NOMO-1 treated with dmso at 0.1 percent for 144 hours (cell line): ENCODE results near the gene CRY2.

Experiments used
- DNase-seq: peaks from one replicate; lab custom pipeline; 2025; ENCODE audit not compliant: unreplicated experiment; lab: John Stamatoyannopoulos, UW

CRY2 gene

GRCh38 chr11:45917286-45917622, 70.0 kb downstream of the CRY2 start:
- DNase-seq: no peak

DNA sequence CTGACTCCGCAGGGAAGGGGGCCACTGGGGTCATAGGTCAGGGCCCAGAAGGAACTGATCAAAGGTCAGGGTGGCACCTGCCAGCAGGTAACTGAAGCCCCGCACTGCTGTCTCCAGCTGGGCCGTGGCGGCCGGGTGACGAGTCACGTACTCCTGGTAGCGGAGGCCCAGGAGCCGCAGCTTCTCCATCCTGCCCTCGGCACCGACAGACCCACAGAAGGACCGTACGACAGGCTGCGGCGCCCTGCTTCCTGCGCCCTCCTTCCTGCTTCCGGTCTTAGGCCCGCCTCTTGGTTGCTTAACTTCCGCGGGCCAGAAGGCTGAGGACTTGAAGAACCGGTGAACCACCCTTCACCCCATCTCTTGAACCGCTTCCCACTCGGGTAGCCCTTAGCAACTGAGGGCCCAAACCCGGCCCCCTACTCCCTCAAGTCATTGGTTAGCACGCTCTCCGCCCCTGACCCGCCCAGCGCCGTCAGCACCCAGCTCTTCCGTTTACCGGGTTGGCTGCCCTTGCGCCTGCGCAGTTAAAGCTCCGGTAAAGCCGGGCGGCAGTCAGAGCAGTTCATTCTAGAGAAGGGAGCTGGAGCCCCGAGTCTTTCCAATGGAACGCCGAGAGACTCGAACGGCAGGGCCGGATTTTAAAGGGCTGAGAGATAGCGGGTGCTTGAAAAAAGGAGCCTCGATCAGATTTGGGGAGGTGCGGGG, 70.5 kb downstream of the CRY2 start, which contains the start of gene PEX16:
Gene PEX16 (minus strand): TSS at position 255 of the 708 bp plus-strand sequence. CDS start 66 bp downstream, at position 189.
- DNase-seq: peak; percentile 99

DNA sequence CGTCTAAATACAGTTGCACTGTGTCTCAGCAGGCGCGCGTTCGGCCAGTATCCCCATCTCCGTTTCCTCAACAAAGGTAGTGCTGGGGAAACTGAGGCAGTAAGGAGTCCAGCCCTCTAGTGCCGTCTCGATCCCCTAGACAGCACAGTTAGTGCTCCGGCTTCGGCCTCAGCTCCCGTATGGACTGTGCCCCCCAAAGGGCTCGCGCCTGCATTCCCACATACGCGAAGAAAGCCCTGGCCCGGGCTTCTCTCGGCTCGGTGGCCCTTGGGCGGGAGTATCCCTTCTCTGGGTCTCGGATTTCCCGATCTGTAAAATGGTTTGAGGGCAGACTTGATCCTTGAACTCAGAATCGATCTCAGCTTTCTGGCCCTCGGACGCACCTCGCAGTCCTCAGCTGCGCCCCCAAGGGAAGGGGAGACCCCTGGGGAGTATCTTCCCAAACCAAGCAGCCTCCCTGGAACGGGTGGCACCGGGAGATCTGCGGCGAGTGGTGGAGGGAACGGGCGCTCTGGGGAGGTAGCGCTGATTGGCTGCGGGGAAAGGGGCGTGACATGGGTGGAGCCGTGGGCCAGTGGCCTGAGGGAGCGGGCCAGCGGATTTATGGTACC, 71.2 kb downstream of the CRY2 start:
- peak; percentile 72 for DNase-seq

DNA sequence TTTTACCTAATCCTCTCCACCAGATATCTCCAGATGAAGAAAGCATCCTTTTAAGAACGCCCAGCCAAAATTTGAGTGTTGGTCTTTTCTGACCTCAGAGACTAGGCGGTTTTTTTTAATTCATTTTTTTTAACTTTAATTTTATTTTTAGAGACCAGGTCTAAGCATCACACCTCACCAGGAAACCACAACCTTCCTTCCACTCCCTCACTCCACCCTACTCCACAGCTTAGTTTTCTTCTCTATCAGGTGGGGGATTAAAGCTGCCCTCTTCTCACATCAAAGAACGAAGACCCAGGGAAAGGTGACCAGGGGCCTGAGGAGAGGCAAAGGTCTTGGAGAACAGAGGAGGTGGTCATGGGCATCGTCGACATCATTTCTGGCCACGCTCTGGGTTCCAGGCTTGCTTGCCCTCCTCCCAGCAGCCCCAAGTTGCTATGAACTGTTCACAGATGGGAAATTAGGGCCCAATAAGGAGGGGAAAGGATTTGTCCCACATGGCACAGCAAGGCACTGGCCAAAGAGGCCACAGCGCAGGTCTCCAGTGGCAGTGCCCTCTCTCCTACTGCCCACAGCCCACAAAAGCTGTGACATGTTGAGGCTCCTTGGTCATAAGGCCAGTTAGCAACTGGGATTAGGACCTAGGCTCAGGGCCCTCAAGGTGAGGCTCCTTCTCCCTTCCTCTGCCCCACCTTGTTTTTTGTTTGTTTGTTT, 71.8 kb downstream of the CRY2 start:
- no peak for DNase-seq

DNA sequence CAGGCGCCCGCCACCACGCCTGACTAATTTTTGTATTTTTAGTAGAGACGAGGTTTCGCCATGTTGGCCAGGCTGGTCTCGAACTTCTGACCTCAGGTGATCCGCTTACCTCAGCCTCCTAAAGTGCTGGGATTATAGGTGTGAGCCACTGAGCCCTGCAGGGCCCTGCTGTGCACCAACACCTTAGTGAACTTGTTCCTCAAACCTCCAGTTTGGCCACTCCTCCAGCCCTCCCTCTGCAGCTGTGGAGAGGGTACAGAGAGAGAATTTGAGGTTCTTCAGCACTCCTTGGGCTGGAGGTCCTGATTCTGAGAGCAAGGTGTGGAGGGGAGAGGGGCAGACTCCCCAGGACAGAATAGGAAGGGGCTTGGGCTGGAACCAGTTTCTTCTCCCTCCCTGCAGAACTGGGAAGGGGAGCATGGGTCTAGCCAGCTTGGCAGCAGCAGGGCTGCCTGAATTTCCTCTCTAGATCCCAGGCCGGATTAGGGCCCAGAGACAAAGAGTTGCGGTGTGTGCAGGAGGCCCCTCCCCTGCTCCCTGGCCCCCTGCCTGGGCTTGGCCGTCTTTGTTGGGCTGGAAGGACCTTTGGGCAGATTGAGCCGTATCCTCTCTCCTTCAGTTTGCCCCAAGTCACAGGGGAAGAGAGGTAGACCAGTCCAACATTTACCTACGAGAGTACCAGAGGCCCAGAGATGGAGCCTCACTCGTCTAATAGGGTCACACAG, 72.7 kb downstream of the CRY2 start:
- no peak for DNase-seq

- DNase-seq: no peak
Measured at GRCh38 chr11:45920531-45921477, 73.5 kb downstream of the CRY2 start.

DNA sequence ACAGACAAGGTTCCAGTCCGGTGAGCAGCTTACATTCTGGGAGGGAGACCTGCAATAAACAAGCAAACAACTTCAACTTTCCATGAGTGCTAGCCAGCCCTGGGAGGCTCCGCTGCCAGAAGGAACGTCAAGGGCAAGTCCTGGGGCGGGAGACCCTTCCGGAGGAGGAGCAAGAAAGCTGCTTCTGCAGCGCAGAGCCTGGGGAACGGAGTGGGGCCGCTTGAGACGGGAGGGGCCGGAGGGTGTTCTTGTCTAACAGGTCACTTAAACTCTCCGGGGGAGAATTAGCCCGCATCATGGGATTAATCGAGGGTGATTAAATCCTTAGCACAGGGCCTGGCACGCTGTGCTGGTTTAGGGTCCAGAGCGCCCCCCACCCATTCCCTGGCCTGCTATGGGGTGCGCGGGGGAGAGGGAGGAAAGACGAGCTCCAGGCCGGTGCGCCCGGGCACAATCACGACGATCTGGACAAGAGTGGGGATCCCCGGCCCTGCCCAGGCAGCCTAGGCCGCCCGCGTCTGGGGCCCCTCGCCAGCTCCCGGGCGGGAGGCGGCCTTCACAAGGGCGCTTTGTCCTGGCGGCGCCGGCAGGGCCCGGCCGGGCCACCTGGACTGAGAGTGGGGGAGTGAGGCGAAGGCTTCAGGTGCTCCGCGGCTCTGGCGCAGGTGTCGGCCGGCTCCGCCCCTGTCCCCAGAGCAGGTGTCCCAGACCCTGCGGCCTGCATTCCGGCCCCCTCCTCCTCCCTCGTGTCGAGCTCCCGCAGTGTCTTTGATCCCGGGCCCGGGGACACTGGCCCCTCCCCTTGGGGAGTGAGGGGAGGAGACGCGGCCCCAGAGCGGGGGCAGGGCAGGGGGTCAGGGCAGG, 74.5 kb downstream of the CRY2 start:
- DNase-seq: no peak

GRCh38 chr11:45922425-45923082, 75.3 kb downstream of the CRY2 start, which contains the start of gene LARGE2:
LARGE2 (plus strand) TSS chr11:45922656; CDS start chr11:45922883, 227 bp downstream.
- DNase-seq: no peak

DNA sequence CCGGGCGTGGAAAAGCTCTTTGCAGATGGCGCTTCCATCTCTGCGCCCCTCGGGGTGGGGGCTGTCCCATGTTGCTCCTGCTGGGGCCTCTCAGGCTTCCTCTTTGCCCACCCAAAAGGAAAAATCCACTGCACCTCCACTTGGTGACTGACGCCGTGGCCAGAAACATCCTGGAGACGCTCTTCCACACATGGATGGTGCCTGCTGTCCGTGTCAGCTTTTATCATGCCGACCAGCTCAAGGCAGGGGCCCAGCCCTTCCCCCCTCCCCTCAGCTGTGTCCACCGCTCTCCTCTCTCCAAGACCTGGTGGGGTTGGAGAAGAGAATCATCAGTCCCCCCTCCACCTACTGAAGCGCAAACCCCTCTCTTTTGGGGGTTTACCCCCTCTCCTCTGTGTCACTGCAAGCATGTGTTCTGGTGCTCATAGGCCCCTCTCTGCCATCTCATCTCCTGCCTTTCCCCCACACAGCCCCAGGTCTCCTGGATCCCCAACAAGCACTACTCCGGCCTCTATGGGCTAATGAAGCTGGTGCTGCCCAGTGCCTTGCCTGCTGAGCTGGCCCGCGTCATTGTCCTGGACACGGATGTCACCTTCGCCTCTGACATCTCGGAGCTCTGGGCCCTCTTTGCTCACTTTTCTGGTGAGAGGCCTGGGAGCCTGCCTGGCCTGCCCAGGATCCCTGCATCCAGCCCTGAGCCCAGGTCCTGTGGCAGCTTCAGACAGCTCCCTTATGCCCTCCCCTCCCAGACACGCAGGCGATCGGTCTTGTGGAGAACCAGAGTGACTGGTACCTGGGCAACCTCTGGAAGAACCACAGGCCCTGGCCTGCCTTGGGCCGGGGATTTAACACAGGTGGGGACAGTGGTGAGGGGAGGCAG, 77.0 kb downstream of the CRY2 start:
- no peak for DNase-seq

GRCh38 chr11:45924927-45925326, 77.7 kb downstream of the CRY2 start:
- DNase-seq: no peak

DNA sequence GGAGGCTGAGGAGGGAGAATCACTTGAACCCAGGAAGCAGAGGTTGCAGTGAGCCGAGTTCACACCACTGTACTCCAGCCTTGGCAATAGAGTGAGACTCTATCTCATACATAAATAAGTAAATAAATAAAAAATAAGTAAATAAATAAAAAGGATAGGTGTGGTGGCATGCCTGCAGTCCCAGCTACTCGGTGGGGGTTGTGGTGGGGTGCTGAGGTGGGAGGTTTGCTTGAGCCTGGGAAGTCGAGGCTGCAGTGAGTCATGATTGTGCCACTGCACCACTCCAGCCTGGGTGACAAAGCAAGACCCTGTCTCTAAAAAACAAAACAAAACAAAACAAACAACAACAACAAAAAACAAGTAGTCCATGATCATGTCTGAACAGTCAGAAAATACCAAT, 78.3 kb downstream of the CRY2 start:
- no peak for DNase-seq

DNA sequence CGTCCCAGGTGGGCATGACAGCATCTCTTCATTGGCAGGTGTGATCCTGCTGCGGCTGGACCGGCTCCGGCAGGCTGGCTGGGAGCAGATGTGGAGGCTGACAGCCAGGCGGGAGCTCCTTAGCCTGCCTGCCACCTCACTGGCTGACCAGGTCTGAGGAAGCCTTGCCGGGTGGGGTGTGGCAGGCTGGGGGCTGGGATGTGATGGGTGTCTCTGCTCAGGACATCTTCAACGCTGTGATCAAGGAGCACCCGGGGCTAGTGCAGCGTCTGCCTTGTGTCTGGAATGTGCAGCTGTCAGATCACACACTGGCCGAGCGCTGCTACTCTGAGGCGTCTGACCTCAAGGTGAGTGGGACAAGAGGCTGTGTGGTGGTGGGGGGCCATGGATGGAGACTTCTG, 78.7 kb downstream of the CRY2 start:
- DNase-seq: no peak

- no peak for DNase-seq
Measured at GRCh38 chr11:45926536-45927331, 79.5 kb downstream of the CRY2 start.

GRCh38 chr11:45927332-45927683, 80.0 kb downstream of the CRY2 start:
- DNase-seq: no peak

DNA sequence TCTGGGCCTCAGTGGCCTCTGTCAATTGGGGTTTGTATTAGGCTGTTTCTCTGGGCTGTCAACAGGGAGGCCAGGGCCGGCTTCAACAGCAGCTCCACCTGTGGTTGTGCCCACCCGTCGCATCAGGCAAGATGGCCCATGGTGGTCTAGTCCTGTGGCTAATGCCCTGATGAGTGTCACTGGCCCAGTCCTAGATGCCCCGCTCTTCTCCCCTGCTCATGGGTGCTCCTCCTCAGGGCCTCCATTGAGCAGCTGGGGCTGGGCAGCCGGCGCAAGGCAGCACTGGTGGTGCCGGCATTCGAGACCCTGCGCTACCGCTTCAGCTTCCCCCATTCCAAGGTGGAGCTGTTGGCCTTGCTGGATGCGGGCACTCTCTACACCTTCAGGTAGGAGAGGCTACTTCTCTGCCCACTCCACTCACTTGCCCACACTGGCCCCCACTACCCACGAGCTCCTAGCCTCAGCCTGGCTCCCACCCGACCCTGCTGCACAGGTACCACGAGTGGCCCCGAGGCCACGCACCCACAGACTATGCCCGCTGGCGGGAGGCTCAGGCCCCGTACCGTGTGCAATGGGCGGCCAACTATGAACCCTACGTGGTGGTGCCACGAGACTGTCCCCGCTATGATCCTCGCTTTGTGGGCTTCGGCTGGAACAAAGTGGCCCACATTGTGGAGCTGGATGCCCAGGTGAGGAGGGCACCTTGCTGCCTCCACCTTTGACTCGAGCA, 80.6 kb downstream of the CRY2 start:
- no peak for DNase-seq

DNA sequence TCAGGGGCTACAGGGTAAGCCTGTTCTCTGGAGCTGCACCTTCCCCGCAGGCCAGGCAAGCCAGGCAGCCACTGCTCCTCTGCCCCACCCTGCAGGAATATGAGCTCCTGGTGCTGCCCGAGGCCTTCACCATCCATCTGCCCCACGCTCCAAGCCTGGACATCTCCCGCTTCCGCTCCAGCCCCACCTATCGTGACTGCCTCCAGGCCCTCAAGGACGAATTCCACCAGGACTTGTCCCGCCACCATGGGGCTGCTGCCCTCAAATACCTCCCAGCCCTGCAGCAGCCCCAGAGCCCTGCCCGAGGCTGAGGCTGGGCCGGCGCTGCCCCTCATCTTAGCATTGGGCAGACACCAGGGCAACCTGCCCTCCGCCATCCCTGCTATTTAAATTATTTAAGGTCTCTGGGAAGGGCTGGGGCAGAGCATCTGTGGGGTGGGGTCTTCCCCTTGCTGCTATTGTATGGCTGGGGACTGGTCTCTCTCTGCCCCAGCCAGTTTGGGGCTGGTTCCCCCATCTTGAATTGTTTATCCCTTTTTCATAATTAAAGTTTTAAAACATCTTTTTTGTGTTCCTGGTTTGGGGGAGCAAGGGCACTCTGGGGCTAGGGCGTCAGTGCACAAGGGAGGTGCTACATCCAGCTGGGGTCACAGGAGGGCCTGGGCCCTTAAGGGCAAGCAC, 81.4 kb downstream of the CRY2 start:
- no peak for DNase-seq
